Gastrocnemius medialis (tissue), 4 donors: Measurements from ENCODE around the gene CAMTA1.

Experiments
- CTCF ChIP-seq, 5 experiments: fragments of 450-650 bp in 3 of 5; fragments of 200-600 bp in 2 of 5; sonication (generic) in 2 of 5; IDR thresholded peaks in 4 of 5; conservative IDR thresholded peaks in 1 of 5; 1 replicate in 4 of 5; 2 replicates in 1 of 5; pipeline ENCODE4 v1.5.1; 2016 to 2019; ENCODE audit warnings: antibody characterized with exemption in 5 of 5, mild to moderate bottlenecking in 3 of 5, moderate library complexity in 3 of 5
- POLR2A ChIP-seq, 2 donors: fragments of 450-650 bp; IDR thresholded peaks; one replicate each; pipeline ENCODE4 v1.6.1; 2017; ENCODE audit warnings: antibody characterized with exemption in 2 of 2, mild to moderate bottlenecking in 2 of 2, moderate library complexity in 2 of 2

DNA sequence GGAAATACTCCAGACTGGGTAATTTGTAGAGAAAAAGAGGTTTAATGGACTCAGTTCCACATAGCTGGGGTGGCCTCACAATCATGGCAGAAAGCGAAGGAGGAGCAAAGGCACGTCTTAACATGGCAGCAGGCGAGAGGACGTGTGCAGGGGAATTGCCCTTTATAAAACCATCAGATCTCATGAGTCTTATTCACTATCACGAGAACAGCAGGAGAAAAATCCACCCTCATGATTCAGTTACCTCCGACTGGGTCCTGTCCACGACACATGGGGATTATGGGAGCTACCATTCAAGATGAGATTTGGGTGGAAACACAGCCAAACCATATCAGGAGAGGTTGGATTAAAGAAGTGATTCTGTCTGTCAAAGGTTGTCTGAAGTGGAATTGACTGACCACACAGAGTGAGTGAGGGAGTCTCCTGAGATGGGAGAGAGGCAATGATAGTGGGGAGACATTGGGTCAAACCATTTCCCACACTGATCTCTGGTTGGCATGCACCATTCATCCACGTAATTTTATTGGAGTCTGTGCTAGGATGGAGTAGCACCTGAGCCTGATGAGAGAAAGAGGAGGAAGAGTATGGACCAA lies 927.6 kb downstream of the CAMTA1 start:
- TF ChIP-seq POLR2A (IDR thresholded peaks at IDR 0.05): no peak
- no peak for TF ChIP-seq CTCF (IDR thresholded peaks at IDR 0.05 in 4 of 5, conservative IDR thresholded peaks at IDR 0.05 in 1 of 5)
